Stimulated activated CD8-positive, alpha-beta memory T cell treated with anti-CD3 and anti-CD28 coated beads, Interleukin-7, amount 100 ng/mL, for 4 hours (primary cell): ENCODE results near the gene IGFBP2.

Experiments used
- DNase-seq, 2 donors: peaks; one replicate each; pipeline ENCODE4 v3.0.0-alpha.2; 2020; ENCODE audit warnings: low read depth in 2 of 2

The IGFBP2 gene

DNA sequence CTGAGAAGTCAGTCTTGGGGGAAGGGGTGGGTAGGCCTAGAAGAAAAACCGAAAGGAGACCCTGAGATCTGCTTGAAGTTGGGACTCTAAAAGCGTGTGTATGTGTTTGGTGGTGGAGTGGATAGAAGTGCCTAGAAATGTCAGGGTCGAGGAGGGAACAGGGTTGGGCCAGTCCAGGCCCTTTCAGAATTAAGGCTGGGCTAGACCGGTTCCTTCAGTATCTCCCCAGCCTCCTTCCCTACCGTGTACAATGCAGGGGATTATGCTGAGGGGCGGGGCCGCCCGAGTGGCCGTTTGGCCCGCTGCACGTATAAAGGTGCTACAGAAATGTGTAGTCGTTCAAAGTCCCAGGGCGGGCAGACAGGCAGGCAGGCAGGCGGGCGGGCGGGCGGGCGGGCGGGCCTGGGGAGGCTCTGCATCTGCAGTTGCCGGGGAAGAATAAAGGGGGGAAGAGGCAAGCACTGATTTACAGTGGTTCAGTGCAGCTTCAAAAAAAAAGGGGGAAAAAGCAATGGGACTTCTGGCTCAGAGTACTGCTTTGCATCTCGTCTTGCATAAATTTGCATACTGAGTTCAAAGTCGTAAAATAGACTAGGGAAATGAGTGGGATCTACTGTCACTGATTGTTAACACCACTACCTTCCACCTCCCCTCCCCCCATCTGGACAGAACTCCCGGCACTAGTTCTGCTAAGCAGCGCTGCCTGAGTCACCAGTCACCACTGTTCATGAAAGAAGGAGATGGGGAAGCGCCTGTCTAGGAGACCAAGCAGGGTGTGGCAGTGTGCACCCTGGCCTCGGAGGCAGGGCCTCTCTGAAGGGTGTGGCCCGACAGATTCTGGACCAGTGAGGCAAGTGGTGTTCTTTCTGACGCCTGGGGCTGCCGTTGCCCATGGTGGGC, 3.6 kb downstream of the IGFBP2 start:
- DNase-seq = no peak

DNA sequence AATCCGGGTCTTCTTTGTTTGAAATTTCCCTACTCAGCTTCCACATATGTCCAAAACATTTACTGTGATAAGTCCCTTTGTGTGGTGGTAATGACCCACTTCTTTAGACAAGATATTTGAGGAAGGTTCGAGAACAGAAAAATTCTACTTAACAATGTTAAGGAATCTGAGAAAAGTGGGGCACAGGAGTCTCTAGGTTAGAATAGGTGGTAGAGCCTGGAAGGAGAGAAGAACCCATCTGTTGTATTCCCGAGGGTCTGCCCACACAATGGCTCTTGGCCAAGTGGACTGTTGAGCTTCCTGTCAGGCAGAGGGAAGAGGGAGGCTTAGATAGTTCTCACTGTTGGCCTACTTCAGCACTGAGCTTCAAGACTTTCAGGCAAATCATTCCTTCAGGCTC, 4.3 kb downstream of the IGFBP2 start:
- no peak for DNase-seq

DNA sequence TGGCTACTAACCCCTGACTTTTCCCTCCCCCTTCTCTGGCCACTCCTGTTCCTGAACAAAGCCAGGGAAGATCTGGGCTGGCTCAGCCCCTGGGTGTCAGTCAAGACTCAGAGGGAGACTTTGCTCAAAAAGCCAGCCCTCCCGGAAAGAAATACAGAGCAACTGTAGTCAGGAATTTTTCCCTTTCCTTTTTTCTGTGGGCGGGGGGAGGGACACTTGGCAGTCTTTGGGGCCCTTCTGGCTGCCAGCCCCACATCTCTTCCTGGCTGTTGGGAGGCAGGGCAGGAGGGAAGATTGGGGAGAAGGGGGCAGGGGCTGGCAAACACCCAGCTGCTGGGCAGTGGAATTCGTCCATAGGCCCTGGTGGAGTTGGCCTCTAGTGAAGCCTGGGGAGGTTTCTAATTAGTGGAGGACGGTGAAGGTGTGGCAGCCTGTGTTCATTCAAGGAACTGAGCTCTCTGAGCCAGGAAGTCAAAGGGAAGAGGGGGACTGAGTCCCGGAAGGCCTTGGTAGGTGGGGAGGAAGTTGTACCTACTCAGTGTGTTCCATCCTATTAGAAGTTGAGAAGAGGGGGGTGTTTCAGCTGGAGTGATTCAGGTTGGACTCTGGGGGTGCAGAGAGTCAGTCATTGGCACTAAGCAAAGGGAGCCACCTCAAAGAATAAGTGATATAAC, 10.9 kb downstream of the IGFBP2 start:
- DNase-seq = no peak

DNA sequence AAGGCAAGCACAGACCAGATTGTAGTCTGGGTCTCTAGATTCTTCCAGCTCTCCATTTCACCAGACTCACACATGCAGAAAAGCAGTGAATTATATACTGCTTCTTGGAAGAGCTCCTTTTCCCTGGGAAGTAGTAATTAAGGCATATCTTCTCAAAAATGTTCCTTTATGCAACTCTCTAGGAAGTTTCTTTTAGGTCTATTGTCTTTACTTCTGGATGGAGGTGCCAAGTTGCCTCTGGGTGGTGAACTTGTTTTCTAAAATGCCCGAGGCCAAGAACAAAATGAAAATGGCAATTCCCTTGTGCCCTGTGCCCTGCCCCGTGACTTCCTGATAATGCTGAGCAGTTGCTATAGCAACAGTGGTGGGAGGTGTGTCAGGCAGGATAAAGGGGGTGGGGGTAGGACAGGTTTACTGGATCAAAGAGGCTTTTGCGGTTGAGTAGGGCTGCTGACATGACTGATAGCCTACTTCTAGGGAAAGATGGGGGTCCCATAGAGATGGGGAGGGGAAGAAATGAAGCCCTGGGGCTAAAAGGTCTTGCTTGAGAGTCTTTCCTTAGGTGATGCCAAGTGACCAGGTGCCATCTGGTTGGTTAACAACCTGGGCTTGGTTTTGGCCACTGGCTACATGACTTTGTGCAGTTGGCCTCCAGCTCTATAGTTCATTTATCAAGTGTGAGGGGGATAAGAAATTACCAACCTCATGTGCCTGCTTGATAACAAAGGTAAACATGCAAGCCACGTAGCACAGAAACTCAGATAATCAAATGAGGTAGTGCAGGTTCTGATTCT, 11.8 kb downstream of the IGFBP2 start:
- no peak for DNase-seq

DNA sequence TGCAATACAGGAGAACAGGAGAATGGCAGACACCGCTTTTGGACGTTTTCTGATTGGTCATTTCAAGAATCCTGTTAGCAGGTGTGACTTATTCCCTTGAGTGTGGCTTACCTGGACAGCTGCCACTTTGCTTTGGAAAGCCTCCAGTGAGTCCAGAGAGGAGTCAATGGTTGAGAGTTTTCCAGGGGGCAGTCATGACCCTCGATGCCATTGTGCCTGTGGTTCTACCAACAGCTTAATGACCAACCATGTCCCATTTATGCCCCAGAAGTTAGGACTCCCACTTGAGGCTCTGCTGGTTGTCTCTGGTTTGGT, 12.4 kb downstream of the IGFBP2 start:
- DNase-seq = no peak

DNA sequence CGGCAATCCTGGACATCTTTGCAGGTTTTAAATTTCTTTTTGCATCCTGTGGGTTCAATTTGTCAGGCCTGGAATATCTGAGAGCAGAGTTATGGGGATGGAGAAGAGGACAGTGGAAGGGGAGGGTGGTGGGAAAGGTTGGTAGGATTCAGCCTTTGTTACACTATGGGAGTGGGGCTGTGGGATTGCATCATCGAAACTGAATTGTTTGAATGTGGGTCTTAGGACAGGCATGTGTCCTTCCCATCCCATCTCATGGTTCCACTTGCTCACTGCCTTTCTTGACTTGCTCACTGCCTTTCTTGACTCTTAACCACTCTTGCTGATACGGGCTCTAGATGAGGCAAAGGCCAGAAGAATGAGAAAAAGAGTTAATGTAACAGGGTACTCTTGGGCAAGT, 12.9 kb downstream of the IGFBP2 start:
- no peak for DNase-seq

DNA sequence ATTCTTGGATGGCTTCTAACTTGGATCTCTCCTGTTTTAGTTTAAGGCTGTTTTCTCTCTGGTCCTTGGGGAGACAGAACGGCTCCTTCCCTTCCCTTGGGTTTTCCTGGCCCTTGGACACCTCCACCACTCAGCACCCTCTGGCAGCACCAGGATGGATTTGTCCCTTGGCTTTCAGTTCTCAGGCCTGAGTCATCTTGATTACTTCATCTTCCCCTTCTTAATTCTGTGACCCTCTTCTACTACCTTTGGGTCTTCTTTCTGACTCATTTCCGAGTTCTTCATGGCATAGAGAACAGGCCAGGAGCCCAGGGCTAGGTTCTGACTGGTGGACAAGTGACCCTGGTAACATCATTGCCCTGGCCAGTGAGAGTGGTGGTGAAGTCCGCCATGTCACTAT, 14.9 kb downstream of the IGFBP2 start:
- no peak for DNase-seq

DNA sequence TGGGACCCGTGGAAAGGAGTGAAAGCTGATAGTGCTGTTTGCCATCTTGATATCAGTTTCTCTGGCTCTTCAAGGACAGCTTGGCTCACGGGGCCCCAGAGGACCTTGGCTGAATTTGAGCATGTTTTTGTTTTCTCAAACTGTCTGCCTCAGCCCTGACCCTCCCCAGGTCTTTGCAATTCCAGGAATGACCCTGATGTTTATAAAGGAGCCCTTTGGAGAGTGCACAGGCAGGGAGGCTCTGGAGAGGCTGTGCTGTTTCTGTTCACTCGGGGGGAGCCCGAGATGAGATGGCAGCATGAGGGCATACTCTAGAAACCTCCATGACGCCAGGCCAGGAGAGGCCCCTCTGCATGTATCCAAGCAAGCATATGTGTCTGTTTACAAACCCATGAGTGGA, 16.4 kb downstream of the IGFBP2 start:
- DNase-seq = no peak

DNA sequence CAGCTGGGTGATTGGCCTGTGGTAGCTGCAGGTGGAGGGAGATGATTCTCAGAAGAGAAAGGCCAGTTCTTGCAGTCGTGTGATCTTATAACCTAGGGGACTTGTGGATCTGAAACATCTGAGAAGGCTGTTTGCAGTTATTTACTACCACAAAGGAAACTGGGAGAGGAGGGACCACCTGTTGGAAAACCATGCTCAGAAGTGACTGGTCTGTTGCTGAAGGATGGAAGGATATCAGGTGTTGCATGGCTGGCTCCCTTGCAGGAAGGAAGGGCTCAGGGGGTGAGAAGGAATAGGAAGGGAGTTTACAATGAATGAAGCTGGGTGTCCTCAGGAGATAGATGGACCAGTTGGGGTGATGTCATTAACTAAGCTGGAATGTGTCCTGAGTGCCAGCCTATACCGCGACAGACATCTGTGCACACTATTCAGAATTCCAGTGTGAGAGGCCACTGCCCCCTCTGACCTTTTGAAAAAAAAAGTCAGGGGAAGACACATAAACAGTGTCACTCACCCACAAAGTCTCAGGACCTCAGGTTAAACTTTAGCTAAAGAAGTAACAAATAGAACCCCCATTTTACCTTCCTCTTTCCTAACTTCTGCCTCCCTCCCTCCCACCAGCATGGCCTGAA, 17.5 kb downstream of the IGFBP2 start:
- no peak for DNase-seq

DNA sequence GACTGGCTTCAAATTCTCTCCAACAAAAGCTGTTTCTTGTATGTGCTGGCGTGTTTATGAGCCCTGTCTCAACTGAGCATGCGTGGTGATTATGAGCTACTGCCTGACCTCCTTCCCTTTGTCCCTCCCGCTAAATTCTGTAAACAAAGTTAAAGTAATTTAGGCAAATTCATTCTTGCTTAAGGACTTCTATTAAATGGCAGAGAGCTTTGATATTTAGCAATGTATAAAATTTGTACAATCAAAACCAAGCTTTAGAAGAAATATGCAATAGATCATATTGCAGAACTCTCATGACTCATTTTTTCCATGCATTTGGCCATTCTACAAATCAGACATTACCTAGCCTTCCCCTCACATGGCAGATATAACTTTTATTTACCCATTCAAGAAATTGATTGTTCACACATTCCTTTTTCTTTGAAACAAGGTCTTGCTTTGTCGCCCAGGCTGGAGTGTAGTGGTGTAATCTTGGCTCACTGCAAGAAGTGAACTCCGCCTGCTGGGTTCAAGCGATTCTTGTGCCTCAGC, 18.2 kb downstream of the IGFBP2 start:
- DNase-seq = no peak

DNA sequence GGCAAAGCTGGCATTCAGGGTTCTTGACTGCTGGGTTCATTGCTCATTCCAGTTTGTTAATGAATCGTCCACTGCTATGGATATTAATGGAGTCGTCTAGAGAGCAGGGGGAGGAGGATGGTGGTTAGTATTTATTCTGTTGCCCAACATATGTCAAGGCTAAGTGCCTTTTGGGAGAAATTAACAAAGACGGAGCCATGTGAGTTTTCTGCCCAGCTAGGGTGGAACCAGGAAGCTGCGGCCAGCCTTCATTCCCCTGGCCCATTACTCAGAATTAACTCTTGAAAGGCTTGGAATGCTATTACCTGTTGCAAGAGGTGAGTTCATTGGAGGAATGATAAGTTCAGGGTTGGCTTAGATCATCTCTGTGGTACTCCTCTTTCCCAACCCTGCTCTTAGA, 19.3 kb downstream of the IGFBP2 start:
- no peak for DNase-seq

DNA sequence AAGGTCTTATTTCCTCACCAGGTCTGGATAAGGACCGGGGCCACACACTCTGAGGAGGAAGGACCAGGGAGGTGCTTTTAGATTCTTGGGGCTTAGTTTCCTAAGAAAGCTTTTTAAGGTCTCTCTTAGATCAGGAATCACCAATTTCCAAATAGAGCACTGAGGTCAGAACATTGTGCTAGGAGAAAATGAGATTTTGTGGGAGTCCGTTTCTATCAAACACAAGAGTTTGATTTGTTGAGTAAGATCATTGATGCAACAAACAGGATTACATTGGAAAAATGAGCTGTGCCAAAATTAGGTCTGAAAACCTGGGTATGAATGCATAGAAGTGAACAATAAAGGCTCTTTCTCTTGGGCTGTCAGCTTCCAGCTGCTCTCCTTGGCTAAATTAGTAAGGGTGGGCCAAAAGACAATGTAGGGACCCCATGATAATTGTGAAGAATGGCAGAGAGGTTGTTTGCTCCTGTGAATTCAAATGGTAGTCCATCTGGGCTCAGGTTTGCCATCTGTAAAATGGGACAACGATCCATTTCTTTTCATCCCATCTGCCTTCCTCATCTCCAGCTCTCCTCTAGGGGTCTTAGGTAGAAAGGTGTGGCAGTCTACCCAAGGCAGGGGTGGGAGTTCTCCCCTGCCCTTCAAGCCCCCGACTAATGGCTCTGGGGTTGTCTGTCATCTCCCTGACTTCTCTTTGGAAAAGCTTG, 20.0 kb downstream of the IGFBP2 start:
- no peak for DNase-seq

DNA sequence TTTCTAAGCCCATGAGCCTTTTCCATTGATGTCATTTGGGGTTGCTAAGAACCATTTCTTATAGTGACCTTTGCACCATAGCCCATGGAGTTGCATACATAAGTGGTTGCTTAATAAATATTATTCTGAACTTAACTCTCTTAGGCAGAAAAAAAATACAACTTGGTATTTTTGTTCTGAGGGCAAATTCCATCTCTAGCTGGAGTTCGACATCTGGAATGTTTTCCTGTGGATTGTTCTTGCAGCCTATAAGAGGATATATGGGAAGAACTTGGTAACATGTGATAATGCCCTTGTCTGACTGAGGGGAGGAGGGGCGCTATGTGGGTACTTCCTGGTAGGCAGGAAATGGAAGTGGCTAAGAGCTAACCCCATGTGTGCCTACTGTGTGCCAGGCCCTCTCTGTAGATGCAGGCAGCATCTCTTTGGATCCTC, 20.7 kb downstream of the IGFBP2 start:
- no peak for DNase-seq

DNA sequence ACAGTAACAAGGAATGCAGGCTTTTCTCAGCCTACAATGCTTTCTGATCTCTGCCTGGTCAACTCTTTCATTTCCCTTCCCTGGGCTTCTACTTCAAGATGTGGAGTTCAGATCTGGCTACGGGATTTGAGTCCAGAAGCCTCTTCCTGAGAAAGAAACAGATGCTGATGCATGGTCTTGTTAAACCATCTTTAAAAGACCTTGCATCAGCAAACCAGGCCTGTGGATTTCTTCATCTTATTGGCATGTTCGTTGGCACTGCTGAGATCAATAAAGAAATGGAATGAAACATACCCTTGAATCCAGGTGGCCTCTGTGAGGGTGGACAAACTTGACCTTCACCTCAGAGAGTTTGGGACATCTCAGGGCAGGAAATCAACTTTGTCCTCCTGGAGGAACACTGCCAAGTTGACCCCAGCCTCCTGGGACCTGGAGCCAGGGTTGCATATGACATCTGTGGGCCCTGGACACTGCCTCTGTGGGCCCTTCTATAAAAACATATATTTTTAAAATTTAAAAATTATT, 21.4 kb downstream of the IGFBP2 start:
- no peak for DNase-seq

DNA sequence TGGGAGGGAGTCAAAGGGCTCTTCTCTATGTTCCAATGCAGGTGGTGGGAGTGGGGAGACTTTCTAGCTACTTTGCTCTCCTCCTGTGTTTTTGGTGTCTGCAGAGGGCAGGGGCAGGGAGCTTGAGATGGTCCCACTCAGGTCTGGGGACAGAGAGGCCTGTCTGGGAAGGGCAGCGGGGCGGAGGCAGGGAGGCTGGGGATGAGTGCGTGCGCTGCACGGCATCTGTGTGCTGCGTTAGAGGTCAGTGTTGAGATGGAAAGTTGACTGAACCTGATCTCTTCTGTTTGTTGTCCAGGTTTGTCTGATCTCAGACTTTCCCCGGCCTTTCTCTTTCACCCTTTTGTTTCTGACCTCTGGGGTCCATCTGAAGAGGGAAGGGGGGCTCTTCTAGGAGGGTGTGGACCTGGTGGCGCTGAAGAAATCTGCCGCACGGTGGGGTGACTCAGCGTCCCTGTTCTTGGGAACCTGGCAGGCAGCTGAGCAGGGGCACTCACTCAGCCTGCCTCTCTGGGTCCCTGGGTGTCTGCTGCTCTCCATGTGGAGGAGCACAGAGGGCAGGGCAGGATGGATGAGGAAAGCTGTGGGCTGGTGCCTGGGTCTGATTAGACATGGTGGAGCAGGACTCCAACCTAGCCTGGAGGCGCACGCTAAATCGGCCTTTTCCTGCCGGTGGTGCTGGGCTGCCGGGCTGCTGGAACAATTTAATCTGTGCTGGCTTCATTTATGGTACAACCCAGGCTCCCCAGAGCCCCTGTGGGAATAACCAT, 24.1 kb downstream of the IGFBP2 start:
- no peak for DNase-seq

DNA sequence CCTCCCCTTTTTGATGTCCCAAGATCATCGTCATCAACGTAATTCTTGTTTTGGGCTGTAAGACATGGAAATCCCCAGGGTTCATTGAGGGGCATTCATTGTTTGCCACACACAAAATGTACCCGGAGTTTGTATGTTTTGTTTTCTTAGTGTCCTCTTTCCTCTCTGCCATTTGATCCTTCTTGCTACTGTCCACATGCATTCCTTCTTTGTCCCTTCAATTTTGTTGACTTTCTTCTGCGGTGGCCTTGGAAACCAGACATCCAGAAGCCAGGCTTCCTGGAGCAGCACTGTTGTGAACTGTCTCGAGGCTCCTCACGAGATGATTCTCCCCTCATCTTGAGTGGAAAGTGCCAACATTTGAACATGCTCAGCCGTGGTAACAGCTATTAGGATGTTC, 24.8 kb downstream of the IGFBP2 start:
- DNase-seq = no peak

DNA sequence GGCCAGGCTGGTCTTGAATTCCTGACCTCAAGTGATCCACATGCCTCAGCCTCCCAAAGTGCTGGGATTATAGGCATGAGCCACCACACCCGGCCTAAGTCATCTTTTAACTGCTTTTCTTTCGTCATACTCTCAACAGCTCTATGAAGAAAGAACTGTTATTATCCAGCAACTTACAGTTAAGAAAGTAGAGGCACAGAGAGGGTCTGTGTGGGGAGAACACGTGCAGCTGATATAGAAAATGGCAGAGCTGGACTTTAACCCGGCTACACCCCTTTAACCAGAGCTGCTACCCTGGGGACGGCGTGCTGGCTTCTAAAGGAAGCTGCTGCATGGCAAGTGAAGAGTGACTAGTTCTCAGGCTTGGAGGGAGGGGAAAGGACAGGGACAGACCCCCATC, 25.5 kb downstream of the IGFBP2 start:
- DNase-seq = no peak

DNA sequence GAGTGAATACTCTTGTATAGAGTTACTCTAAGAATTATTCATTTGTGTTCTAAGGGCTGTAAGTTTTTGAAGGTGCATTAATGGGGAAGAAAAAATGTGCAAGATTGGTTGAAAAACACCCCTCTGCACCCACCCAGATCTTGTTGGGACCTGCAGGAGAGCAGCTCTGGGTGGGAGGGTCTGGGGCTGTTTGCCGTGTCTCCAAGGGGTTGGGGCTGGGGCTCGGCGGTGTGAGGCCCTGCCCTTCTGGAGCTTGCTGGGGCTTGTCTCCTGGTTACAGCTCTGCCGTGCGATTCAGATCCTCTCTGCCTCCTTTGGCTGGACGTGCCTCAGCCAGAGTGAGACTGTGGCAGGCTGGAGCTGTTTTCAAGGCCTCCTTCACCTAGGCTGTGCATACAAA, 26.1 kb downstream of the IGFBP2 start:
- DNase-seq = no peak

DNA sequence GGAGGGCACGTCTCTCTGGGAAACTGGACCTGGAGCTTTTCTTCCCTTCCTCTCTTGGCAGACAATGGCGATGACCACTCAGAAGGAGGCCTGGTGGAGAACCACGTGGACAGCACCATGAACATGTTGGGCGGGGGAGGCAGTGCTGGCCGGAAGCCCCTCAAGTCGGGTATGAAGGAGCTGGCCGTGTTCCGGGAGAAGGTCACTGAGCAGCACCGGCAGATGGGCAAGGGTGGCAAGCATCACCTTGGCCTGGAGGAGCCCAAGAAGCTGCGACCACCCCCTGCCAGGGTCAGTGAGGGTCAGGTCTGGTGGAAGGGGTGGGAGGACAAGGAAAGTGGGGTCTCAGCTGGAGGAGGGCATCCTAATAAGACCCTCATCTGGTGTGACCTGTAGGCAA, 27.3 kb downstream of the IGFBP2 start:
- DNase-seq = no peak

DNA sequence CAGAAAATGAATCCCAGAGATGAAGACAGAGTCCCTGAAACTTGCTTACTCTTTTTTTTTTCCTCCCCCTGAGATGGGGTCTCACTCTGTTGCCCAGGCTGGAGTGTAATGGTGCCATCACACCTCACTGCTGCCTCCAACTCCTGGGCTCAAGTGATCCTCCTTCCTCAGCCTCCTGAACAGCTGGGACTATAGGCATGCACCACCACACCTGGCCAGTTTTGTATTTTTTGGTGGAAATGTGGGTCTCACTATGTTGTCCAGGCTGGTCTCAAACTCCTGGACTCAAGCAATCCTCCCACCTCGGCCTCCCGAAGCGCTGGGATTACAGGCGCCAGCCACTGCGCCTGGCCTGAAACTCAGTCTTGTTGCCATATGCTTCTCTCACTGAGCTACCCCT, 27.8 kb downstream of the IGFBP2 start:
- no peak for DNase-seq
